Activated T-cell treated with anti-CD3 and anti-CD28 coated beads, Interleukin-2, amount 50 U/mL, for 24 hours (primary cell): Measurements from ENCODE around the gene SPATA33.
"Not testable (repeated sequence)": the region's sequence is repeated elsewhere in the genome, so short reads cannot be mapped to it uniquely, and the experiment has no call there.

Experiments used
- DNase-seq: peaks from one replicate; pipeline ENCODE4 v3.0.0-alpha.2; 2020
- H3K27ac Mint-ChIP-seq: 2 replicates; pipeline ENCODE4 v1.8.0; 2020; ENCODE audit warnings: mild to moderate bottlenecking, mixed read lengths
- H3K27me3 Mint-ChIP-seq: 2 replicates; pipeline ENCODE4 v1.8.0; 2020; ENCODE audit warnings: mixed read lengths
- H3K36me3 Mint-ChIP-seq: 2 replicates; pipeline ENCODE4 v1.8.0; 2020; ENCODE audit warnings: low read depth, mixed read lengths
- H3K4me1 Mint-ChIP-seq: 2 replicates; pipeline ENCODE4 v1.8.0; 2020; ENCODE audit warnings: low read depth, mixed read lengths
- H3K4me3 Mint-ChIP-seq: 2 replicates; pipeline ENCODE4 v1.8.0; 2020; ENCODE audit warnings: mild to moderate bottlenecking, moderate library complexity, mixed read lengths
- H3K9me3 Mint-ChIP-seq: 2 replicates; pipeline ENCODE4 v1.8.0; 2020; ENCODE audit warnings: mixed read lengths

Gene SPATA33

GRCh38 chr16:89691231-89691985 is 33.8 kb downstream of the SPATA33 start:
- no peak for DNase-seq
- no peak overlapping the region for H3K27ac Mint-ChIP-seq
- peaks cover 26% of the 10 kb centered on the region for H3K4me1 Mint-ChIP-seq
- H3K9me3 Mint-ChIP-seq = no peaks in the 10 kb centered on the region
- H3K27me3 Mint-ChIP-seq = no peaks in the 10 kb centered on the region
- no peak overlapping the region for H3K4me3 Mint-ChIP-seq
- H3K36me3 Mint-ChIP-seq = peaks cover 88% of the 10 kb centered on the region

DNA sequence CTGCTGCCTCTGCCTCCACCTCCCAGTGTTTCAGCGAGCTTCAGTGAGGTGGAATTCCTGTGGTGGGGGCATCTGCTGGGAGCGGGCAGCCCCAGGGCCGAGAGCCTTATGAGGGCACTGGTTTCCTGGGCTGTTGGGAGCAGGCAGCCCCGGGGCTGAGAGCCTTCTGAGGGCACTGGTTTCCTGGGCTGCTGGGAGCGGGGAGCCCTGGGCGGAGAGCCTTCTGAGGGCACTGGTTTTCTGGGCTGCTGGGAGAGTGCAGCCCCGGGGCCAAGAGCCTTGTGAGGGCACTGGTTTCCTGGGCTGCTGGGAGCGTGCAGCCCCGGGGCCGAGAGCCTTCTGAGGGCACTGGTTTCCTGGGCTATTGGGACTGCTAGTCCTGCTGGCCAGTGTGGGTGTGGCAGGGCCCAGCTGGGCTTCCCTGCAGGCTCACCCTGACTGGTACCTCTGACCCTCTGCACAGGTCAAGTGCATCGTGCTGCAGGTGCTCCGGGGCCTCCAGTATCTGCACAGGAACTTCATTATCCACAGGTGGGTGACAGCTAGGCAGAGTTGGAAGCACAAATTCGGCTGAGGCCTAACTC is 34.4 kb downstream of the SPATA33 start:
- no peak for DNase-seq
- Mint-ChIP-seq H3K36me3 (peaks cover 90% of the 10 kb centered on the region), H3K4me1 (peaks cover 27% of the 10 kb centered on the region), H3K27ac (no peak overlapping the region), H3K4me3 (no peak overlapping the region), H3K9me3 (no peaks in the 10 kb centered on the region), H3K27me3 (no peaks in the 10 kb centered on the region)

GRCh38 chr16:89693289-89693731 is 35.7 kb downstream of the SPATA33 start:
- Mint-ChIP-seq H3K36me3 (peaks cover 83% of the 10 kb centered on the region), H3K27me3 (no peaks in the 10 kb centered on the region), H3K4me3 (no peak overlapping the region), H3K4me1 (peaks cover 17% of the 10 kb centered on the region), H3K27ac (peak overlapping the region; percentile 37), H3K9me3 (no peaks in the 10 kb centered on the region)
- no peak for DNase-seq

DNA sequence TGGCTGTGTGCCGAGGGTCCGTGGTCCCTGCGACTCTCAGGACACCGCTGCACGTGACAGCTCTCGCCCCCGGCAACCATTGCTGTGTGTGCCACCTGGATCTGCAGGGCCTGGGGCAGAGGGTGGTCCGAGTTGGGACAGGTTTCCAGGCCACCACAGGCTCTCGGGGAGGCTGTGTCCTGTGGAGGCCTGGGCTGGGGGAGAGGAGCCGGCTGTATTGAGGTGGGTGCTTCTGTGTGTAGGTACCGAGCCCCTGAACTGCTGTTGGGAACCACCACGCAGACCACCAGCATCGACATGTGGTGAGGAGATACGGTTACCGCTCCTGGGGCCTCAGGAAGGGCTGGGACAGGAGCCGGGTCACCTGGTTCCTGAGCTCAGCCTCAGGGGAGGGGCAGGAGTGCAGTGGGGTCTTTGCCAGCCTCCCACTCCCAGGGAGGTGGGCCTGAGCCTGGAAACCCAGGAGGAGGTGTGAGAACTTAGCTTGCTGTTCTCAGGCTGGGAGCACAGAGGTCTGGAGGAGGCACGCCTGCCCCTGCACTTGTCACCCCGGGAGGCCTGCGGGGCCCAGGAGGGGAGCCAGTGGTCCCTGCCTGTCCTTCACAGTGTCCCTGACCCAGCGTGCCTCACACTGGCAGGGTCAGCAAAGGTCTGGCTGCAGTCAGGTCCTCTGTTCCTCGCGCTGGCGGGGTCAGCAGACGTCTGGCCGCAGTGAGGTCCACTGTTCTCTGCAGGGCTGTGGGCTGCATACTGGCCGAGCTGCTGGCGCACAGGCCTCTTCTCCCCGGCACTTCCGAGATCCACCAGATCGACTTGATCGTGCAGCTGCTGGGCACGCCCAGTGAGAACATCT is 36.5 kb downstream of the SPATA33 start:
- Mint-ChIP-seq H3K27me3 (no peaks in the 10 kb centered on the region), H3K9me3 (no peaks in the 10 kb centered on the region), H3K4me3 (no peak overlapping the region), H3K4me1 (peaks cover 16% of the 10 kb centered on the region), H3K27ac (no peak overlapping the region), H3K36me3 (peaks cover 82% of the 10 kb centered on the region)
- no peak for DNase-seq

GRCh38 chr16:89694784-89695085 is 37.1 kb downstream of the SPATA33 start:
- H3K27ac Mint-ChIP-seq = peak overlapping the region; percentile 18
- peaks cover 19% of the 10 kb centered on the region for H3K4me1 Mint-ChIP-seq
- H3K9me3 Mint-ChIP-seq, H3K4me3 Mint-ChIP-seq, H3K27me3 Mint-ChIP-seq, DNase-seq: not testable (repeated sequence)
- peaks cover 80% of the 10 kb centered on the region for H3K36me3 Mint-ChIP-seq

DNA sequence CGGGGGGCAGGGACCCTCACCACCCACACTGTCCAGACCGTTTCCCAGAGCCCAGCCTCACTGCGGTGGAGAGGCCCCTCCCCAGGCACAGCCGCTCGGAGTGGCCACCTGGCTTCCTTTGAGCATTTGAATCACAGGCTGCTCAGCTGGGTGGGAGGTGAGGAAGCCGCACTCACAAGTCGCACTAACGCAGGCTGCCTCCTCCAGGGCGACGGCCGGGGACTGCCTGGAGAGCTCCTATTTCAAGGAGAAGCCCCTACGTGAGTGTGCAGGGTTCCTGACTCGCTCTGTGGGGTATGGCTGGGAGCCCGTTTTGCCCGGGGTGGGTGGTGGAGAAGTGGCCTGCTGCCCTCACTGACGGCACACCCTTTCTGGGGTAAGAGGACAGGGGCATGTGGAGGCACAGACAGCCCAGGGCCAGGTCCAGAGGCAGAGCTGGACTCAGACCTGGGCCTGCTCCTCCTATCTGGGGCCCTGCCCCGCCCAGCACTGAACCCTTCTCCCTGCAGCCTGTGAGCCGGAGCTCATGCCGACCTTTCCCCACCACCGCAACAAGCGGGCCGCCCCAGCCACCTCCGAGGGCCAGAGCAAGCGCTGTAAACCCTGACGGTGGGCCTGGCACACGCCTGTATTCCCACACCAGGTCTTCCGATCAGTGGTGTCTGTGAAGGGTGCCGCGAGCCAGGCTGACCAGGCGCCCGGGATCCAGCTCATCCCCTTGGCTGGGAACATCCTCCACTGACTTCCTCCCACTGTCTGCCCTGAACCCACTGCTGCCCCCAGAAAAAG is 37.6 kb downstream of the SPATA33 start:
- Mint-ChIP-seq H3K9me3 (no peaks in the 10 kb centered on the region), H3K4me1 (peaks cover 24% of the 10 kb centered on the region), H3K27ac (peak overlapping the region; percentile 22), H3K36me3 (peaks cover 78% of the 10 kb centered on the region), H3K27me3 (no peaks in the 10 kb centered on the region), H3K4me3 (no peak overlapping the region)
- no peak for DNase-seq

- peaks cover 28% of the 10 kb centered on the region for H3K4me1 Mint-ChIP-seq
- peaks cover 71% of the 10 kb centered on the region for H3K36me3 Mint-ChIP-seq
- H3K9me3 Mint-ChIP-seq = no peaks in the 10 kb centered on the region
- no peaks in the 10 kb centered on the region for H3K27me3 Mint-ChIP-seq
- no peak overlapping the region for H3K4me3 Mint-ChIP-seq
- H3K27ac Mint-ChIP-seq = no peak overlapping the region
- no peak for DNase-seq
These were observed 38.4 kb downstream of the SPATA33 start for GRCh38 chr16:89695875-89696669.

GRCh38 chr16:89696670-89697128 is 39.1 kb downstream of the SPATA33 start:
- Mint-ChIP-seq H3K4me1 (peaks cover 29% of the 10 kb centered on the region), H3K9me3 (no peaks in the 10 kb centered on the region), H3K27me3 (no peaks in the 10 kb centered on the region), H3K27ac (no peak overlapping the region), H3K36me3 (peaks cover 65% of the 10 kb centered on the region), H3K4me3 (no peak overlapping the region)
- DNase-seq = no peak

DNA sequence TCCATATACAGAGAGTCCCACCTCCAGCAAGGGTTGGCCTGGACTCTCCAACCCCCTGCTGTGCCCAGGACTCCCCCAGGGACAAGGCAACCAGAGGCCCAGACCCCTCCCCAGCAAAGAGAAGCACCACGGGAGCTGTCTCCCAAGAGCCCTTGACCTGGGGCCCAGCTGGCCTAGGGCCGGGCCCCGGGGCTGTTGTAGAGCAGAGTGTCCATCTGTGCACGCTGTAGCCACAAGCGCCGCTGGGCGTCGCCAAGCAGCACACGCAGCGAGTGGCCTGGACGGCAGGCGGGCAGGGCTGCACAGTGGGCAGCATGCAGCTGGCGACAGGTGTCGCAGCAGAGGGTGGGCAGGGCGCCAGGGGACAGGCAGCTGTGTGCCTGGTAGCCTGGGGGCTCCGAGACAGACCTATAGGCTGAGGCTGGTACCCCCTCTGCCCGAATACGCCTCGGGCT is 39.6 kb downstream of the SPATA33 start:
- Mint-ChIP-seq H3K36me3 (peaks cover 60% of the 10 kb centered on the region), H3K27ac (no peak overlapping the region), H3K9me3 (no peaks in the 10 kb centered on the region), H3K27me3 (no peaks in the 10 kb centered on the region), H3K4me3 (no peak overlapping the region), H3K4me1 (peaks cover 31% of the 10 kb centered on the region)
- DNase-seq = no peak

DNA sequence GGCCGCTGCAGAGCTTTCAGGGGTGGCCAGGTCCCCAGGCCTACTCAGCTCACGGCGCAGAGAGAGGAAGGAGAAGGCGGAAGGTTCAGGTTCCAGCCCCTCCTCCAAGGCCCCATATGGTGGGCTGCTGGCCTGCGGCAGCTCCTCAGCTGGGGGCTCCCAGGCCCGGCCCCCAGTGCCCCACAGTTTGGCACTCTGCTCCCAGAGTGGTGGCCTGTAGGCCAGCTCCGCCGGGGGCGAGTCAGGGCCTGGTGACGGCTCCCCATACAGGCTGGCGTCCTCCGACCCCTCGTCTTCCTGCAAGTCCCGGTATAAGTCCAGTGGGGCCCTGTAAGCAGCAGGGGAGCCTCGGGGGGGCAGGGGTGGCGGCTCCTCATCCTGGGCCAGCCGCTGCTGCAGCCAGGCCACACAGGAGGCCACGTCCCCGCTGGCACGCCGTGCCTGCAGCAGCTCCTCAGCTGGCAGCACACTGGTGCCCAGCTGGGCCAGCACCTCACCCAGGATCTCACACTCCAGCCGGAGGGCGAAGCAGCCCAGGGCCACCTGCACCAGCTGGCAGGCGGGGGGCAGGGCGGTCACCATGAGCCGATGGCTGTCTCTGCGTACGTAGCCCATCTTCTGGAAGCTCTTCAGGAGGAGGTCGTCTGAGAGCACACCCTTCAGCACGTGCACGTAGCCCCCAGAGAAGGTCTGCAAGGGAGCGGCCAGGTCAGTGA is 40.1 kb downstream of the SPATA33 start:
- Mint-ChIP-seq H3K27me3 (no peaks in the 10 kb centered on the region), H3K4me3 (no peak overlapping the region), H3K4me1 (peaks cover 36% of the 10 kb centered on the region), H3K27ac (no peak overlapping the region), H3K36me3 (peaks cover 54% of the 10 kb centered on the region), H3K9me3 (no peaks in the 10 kb centered on the region)
- DNase-seq = no peak

DNA sequence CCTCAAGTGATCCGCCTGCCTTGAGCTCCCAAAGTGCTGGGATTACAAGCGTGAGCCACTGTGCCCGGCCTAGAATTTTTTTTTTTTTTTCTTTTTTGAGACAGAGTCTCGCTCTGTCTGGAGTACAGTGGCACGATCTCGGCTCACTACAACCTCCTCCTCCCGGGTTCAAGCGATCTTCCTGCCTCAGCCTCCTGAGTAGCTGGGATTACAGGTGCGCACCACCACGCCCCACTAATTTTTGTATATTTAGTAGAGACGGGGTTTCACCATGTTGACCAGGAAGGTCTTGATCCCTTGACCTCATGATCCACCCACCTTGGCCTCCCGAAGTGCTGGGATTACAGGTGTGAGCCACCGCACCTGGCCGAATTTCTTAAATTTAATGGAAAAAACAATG is 41.1 kb downstream of the SPATA33 start:
- H3K9me3 Mint-ChIP-seq, H3K4me3 Mint-ChIP-seq, H3K27me3 Mint-ChIP-seq, H3K27ac Mint-ChIP-seq, DNase-seq: not testable (repeated sequence)
- Mint-ChIP-seq H3K36me3 (peaks cover 44% of the 10 kb centered on the region), H3K4me1 (peaks cover 39% of the 10 kb centered on the region)

- H3K27ac Mint-ChIP-seq = peak overlapping the region; percentile 79
- peaks cover 39% of the 10 kb centered on the region for H3K4me1 Mint-ChIP-seq
- H3K4me3 Mint-ChIP-seq = peak overlapping the region; percentile 78
- H3K36me3 Mint-ChIP-seq = peaks cover 36% of the 10 kb centered on the region
- DNase-seq, H3K27me3 Mint-ChIP-seq, H3K9me3 Mint-ChIP-seq: not testable (repeated sequence)
These were observed 42.0 kb downstream of the SPATA33 start for GRCh38 chr16:89699629-89700099.

GRCh38 chr16:89700100-89700648 is 42.5 kb downstream of the SPATA33 start:
- no peaks in the 10 kb centered on the region for H3K9me3 Mint-ChIP-seq
- H3K36me3 Mint-ChIP-seq = peaks cover 31% of the 10 kb centered on the region
- peak overlapping the region; percentile 78 for H3K4me3 Mint-ChIP-seq
- H3K27ac Mint-ChIP-seq = peak overlapping the region; percentile 79
- DNase-seq = peak; percentile 97
- H3K4me1 Mint-ChIP-seq = peaks cover 37% of the 10 kb centered on the region
- H3K27me3 Mint-ChIP-seq = no peaks in the 10 kb centered on the region
